A673 (cell line): ENCODE data around the gene UTP3.

Source experiments
- EZH2 ChIP-seq: fragments of 200-600 bp; sonication (generic); IDR thresholded peaks from 2 replicates; pipeline ENCODE4 v1.6.1; 2017; ENCODE audit warnings: borderline replicate concordance, low read depth, mild to moderate bottlenecking, mixed read lengths, antibody characterized with exemption, low read length; ENCODE audit not compliant: poor library complexity, severe bottlenecking
- TF ChIP-seq, protein P1 (sequence below): fragments of 300-800, 200-600 bp; sonication (generic); conservative IDR thresholded peaks from 2 replicates; pipeline ENCODE4 v1.5.1; 2017; ENCODE audit warnings: low read depth, mild to moderate bottlenecking, antibody characterized with exemption, low read length, moderate library complexity, mixed read lengths

DNA sequence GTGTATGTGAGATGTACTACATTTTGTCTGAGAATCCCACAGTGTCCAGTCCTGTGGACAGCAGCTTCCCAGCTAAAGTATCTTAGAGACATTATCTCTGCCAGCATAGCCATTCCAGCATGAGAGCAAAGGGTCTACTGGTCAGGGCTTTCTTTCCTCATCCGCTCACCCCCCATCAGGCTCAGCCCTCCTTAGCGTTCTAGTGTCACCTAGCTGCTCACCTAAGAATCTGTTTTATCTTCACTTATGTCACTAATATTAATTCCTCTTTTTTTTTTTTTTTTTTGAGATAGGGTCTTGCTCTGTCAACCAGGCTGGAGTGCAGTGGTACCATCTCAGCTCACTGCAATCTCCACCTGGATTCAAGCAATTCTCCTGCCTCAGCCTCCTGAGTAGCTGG lies 49.1 kb downstream of the UTP3 start:
- TF ChIP-seq, protein P1, sequence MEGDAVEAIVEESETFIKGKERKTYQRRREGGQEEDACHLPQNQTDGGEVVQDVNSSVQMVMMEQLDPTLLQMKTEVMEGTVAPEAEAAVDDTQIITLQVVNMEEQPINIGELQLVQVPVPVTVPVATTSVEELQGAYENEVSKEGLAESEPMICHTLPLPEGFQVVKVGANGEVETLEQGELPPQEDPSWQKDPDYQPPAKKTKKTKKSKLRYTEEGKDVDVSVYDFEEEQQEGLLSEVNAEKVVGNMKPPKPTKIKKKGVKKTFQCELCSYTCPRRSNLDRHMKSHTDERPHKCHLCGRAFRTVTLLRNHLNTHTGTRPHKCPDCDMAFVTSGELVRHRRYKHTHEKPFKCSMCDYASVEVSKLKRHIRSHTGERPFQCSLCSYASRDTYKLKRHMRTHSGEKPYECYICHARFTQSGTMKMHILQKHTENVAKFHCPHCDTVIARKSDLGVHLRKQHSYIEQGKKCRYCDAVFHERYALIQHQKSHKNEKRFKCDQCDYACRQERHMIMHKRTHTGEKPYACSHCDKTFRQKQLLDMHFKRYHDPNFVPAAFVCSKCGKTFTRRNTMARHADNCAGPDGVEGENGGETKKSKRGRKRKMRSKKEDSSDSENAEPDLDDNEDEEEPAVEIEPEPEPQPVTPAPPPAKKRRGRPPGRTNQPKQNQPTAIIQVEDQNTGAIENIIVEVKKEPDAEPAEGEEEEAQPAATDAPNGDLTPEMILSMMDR: no peak
- TF ChIP-seq EZH2: no peak
